ENCODE data around the gene CRYGD. TPM values are rescaled to one million over a fixed set of nuclear protein-coding genes. Genes with fewer than 3 reads are reported as not detected.

The CRYGD gene
- total RNA-seq, 1 donor from 2014 or later = not detected

- Mint-ChIP-seq H3K4me3 (no peak overlapping the region), H3K27me3 (ENCODE audit: insufficient read depth, low read depth) (peaks cover 3% of the 10 kb centered on the region), H3K36me3 (no peaks in the 10 kb centered on the region), H3K9me3 (no peaks in the 10 kb centered on the region), H3K4me1 (peaks cover 6% of the 10 kb centered on the region), H3K27ac (no peak overlapping the region)
- Histone ChIP-seq H3K4me3 (no peak overlapping the region), H3F3A (ENCODE audit: low read depth) (peaks cover 8% of the 10 kb centered on the region), H3K27ac (no peak overlapping the region), H3K36me3 (no peaks in the 10 kb centered on the region), H2AFZ (replicated peaks) (peak overlapping the region; percentile 12), H3K9ac (no peak overlapping the region), H3K4me1 (no peaks in the 10 kb centered on the region), H3K4me2 (no peak overlapping the region), H3K9me3 (ENCODE audit: low read depth) (no peaks in the 10 kb centered on the region), H4K20me1 (ENCODE audit: low read depth) (no peaks in the 10 kb centered on the region), H3K79me2 (ENCODE audit: low read depth) (no peaks in the 10 kb centered on the region), H3K27me3 (no peaks in the 10 kb centered on the region)
- no peak for DNase-seq (ENCODE audit: low spot score)
- TF ChIP-seq CTCF (IDR thresholded peaks at IDR 0.05) (no peak), EZH2phosphoT487 (IDR thresholded peaks at IDR 0.05) (no peak), EZH2 (IDR thresholded peaks at IDR 0.05) (no peak)
Measured at GRCh38 chr2:208097313-208097712, 27.0 kb downstream of the CRYGD start.

- Histone ChIP-seq H3K27me3 (no peaks in the 10 kb centered on the region), H3K4me2 (no peak overlapping the region), H3K4me3 (no peak overlapping the region), H2AFZ (replicated peaks) (no peak overlapping the region), H3F3A (ENCODE audit: low read depth) (no peaks in the 10 kb centered on the region), H3K36me3 (no peaks in the 10 kb centered on the region), H3K79me2 (ENCODE audit: low read depth) (no peaks in the 10 kb centered on the region), H3K4me1 (no peaks in the 10 kb centered on the region), H4K20me1 (ENCODE audit: low read depth) (no peaks in the 10 kb centered on the region), H3K9me3 (ENCODE audit: low read depth) (no peaks in the 10 kb centered on the region), H3K27ac (no peak overlapping the region), H3K9ac (no peak overlapping the region)
- no peak for DNase-seq (ENCODE audit: low spot score)
- Mint-ChIP-seq H3K4me1 (no peaks in the 10 kb centered on the region), H3K27ac (no peak overlapping the region), H3K36me3 (no peaks in the 10 kb centered on the region), H3K9me3 (no peaks in the 10 kb centered on the region), H3K27me3 (ENCODE audit: insufficient read depth, low read depth) (peaks cover 3% of the 10 kb centered on the region), H3K4me3 (no peak overlapping the region)
- TF ChIP-seq EZH2phosphoT487 (IDR thresholded peaks at IDR 0.05) = no peak
- no peak for TF ChIP-seq CTCF (IDR thresholded peaks at IDR 0.05)
- no peak for TF ChIP-seq EZH2 (IDR thresholded peaks at IDR 0.05)
Measured at GRCh38 chr2:208096080-208096479, 28.2 kb downstream of the CRYGD start.

- Mint-ChIP-seq H3K27me3 (ENCODE audit: insufficient read depth, low read depth) (peaks cover 3% of the 10 kb centered on the region), H3K4me3 (no peak overlapping the region), H3K27ac (no peak overlapping the region), H3K36me3 (no peaks in the 10 kb centered on the region), H3K4me1 (no peaks in the 10 kb centered on the region), H3K9me3 (peaks cover 2% of the 10 kb centered on the region)
- H3K27ac ChIP-seq = no peak overlapping the region
- H3K4me2 ChIP-seq = no peak overlapping the region
- H3K4me1 ChIP-seq = no peaks in the 10 kb centered on the region
- no peaks in the 10 kb centered on the region for H3K36me3 ChIP-seq
- no peak for DNase-seq (ENCODE audit: low spot score)
- no peaks in the 10 kb centered on the region for H4K20me1 ChIP-seq (ENCODE audit: low read depth)
- no peak overlapping the region for H3K4me3 ChIP-seq
- no peaks in the 10 kb centered on the region for H3K27me3 ChIP-seq
- H3K9ac ChIP-seq = no peak overlapping the region
- H2AFZ ChIP-seq (replicated peaks) = no peak overlapping the region
- no peaks in the 10 kb centered on the region for H3F3A ChIP-seq (ENCODE audit: low read depth)
- no peaks in the 10 kb centered on the region for H3K79me2 ChIP-seq (ENCODE audit: low read depth)
- H3K9me3 ChIP-seq (ENCODE audit: low read depth) = no peaks in the 10 kb centered on the region
- TF ChIP-seq CTCF (IDR thresholded peaks at IDR 0.05) (no peak), EZH2 (IDR thresholded peaks at IDR 0.05) (no peak), EZH2phosphoT487 (IDR thresholded peaks at IDR 0.05) (no peak)
Measured at GRCh38 chr2:208093128-208093527, 31.2 kb downstream of the CRYGD start.

Data from neural progenitor cell (in vitro differentiated cells).